Measurements from ENCODE around the gene TMEM245.

DNA sequence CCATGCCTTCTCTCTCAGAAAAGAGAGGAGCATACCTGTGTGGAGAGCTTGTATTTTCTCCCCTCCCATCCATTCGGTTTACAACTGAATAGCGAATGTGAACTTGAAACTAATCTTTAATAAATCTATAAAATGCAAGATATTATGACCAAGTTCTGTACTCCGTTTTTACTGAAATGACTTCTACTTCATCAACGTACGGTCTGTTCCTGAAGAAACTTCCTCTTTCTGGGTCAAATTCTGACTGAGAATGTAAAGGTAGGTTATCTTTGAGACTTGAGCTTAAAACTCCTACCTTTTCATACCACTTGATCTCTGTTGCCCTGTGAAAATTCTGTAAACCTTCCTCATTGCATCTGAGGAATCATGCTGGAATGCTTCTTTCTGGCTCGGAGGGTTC, 102.3 kb downstream of the TMEM245 start:
- TF ChIP-seq CTCF (conservative IDR thresholded peaks at IDR 0.05) (no peak), ZFX (IDR thresholded peaks at IDR 0.05) (no peak)

Measured in C4-2B (cell line).